SK-N-SH treated with all-trans-retinoic acid at 6 μM for 48 hours (cell line): Measurements from ENCODE around the gene MTHFS.

Experiments used
- ATAC-seq: fragments of 200-7000 bp; cut with Tn5 transposase; 3 replicates; pipeline ENCODE4 v1.9.1; 2020; ENCODE audit warnings: mild to moderate bottlenecking, moderate library complexity
- ARNTL ChIP-seq: fragments of 450-650 bp; formaldehyde crosslinking; IDR thresholded peaks from 2 replicates; pipeline ENCODE4 v1.5.0; 2020; ENCODE audit warnings: low read depth, mild to moderate bottlenecking, moderate library complexity, borderline replicate concordance
- BACH2 ChIP-seq: fragments of 250-450 bp; sonication (Bioruptor Pico); IDR thresholded peaks from 2 replicates; pipeline ENCODE4 v1.9.0; 2021; ENCODE audit warnings: mild to moderate bottlenecking, borderline replicate concordance
- CSDC2 ChIP-seq: fragments of 250-450 bp; sonication (Bioruptor Pico); IDR thresholded peaks from 2 replicates; pipeline ENCODE4 v1.5.0; 2020; ENCODE audit warnings: mild to moderate bottlenecking, moderate library complexity
- ESRRG ChIP-seq: fragments of 250-450 bp; sonication (Bioruptor Pico); IDR thresholded peaks from 2 replicates; pipeline ENCODE4 v1.6.1; 2021; ENCODE audit warnings: mild to moderate bottlenecking
- GLIS3 ChIP-seq: fragments of 250-450 bp; sonication (Bioruptor Pico); IDR thresholded peaks from 2 replicates; pipeline ENCODE4 v1.5.0; 2020; ENCODE audit warnings: mild to moderate bottlenecking, moderate library complexity
- ISL1 ChIP-seq: fragments of 250-450 bp; sonication (Bioruptor Pico); IDR thresholded peaks from 2 replicates; pipeline ENCODE4 v2.1.2; 2022; ENCODE audit warnings: mild to moderate bottlenecking, moderate library complexity
- OSR1 ChIP-seq: fragments of 250-450 bp; sonication (Bioruptor Pico); IDR thresholded peaks from 2 replicates; pipeline ENCODE4 v1.8.0; 2022; ENCODE audit warnings: moderate library complexity, mild to moderate bottlenecking, inconsistent platforms
- PPARA ChIP-seq: fragments of 250-450 bp; sonication (Bioruptor Pico); IDR thresholded peaks from 2 replicates; pipeline ENCODE4 v1.5.0; 2020; ENCODE audit warnings: mild to moderate bottlenecking, borderline replicate concordance
- RARB ChIP-seq: fragments of 250-450 bp; sonication (Bioruptor Pico); IDR thresholded peaks from 2 replicates; pipeline ENCODE4 v1.8.0; 2021; ENCODE audit warnings: mild to moderate bottlenecking, moderate library complexity
- SNAI2 ChIP-seq: fragments of 250-450 bp; sonication (Bioruptor Pico); IDR thresholded peaks from 2 replicates; pipeline ENCODE4 v1.5.0; 2020; ENCODE audit warnings: mild to moderate bottlenecking, moderate library complexity
- TCF4 ChIP-seq: fragments of 250-450 bp; sonication (Bioruptor Pico); IDR thresholded peaks from 2 replicates; pipeline ENCODE4 v1.8.0; 2021; ENCODE audit warnings: mild to moderate bottlenecking, moderate library complexity, borderline replicate concordance
- TOX ChIP-seq: fragments of 250-450 bp; sonication (Bioruptor Pico); IDR thresholded peaks from 2 replicates; pipeline ENCODE4 v1.8.0; 2021; ENCODE audit warnings: mild to moderate bottlenecking, moderate library complexity, borderline replicate concordance
- ZC3H10 ChIP-seq: fragments of 250-450 bp; sonication (Bioruptor Pico); IDR thresholded peaks from 2 replicates; pipeline ENCODE4 v1.5.1; 2021; ENCODE audit warnings: mild to moderate bottlenecking, moderate library complexity
- ZFP3 ChIP-seq: fragments of 250-450 bp; sonication (Bioruptor Pico); IDR thresholded peaks from 2 replicates; pipeline ENCODE4 v1.5.0; 2020; ENCODE audit warnings: mild to moderate bottlenecking, moderate library complexity
- ZFP30 ChIP-seq: fragments of 450-650 bp; formaldehyde crosslinking; IDR thresholded peaks from 2 replicates; pipeline ENCODE4 v1.5.0; 2022; ENCODE audit warnings: mild to moderate bottlenecking, moderate library complexity
- ZNF565 ChIP-seq: fragments of 450-650 bp; formaldehyde crosslinking; conservative IDR thresholded peaks from 2 replicates; pipeline ENCODE4 v1.5.0; 2020; ENCODE audit warnings: low read depth, mild to moderate bottlenecking, moderate library complexity
- ZNF70 ChIP-seq: fragments of 450-650 bp; formaldehyde crosslinking; IDR thresholded peaks from 2 replicates; pipeline ENCODE4 v1.5.0; 2020; ENCODE audit warnings: mild to moderate bottlenecking, moderate library complexity
- ZNF8 ChIP-seq: fragments of 450-650 bp; formaldehyde crosslinking; IDR thresholded peaks from 2 replicates; pipeline ENCODE4 v1.5.0; 2020; ENCODE audit warnings: mild to moderate bottlenecking, moderate library complexity
- TF ChIP-seq, protein P1 (sequence below): fragments of 250-450 bp; sonication (Bioruptor Pico); IDR thresholded peaks from 2 replicates; pipeline ENCODE4 v1.5.1; 2021; ENCODE audit warnings: mild to moderate bottlenecking, moderate library complexity
- TF ChIP-seq, protein P2 (sequence below): fragments of 250-450 bp; sonication (Bioruptor Pico); IDR thresholded peaks from 2 replicates; pipeline ENCODE4 v1.5.1; 2020; ENCODE audit warnings: low read depth, mild to moderate bottlenecking, moderate library complexity
- TF ChIP-seq, protein P3 (sequence below): fragments of 250-450 bp; sonication (Bioruptor Pico); IDR thresholded peaks from 2 replicates; pipeline ENCODE4 v1.5.0; 2020; ENCODE audit warnings: mild to moderate bottlenecking, moderate library complexity

MTHFS gene

DNA sequence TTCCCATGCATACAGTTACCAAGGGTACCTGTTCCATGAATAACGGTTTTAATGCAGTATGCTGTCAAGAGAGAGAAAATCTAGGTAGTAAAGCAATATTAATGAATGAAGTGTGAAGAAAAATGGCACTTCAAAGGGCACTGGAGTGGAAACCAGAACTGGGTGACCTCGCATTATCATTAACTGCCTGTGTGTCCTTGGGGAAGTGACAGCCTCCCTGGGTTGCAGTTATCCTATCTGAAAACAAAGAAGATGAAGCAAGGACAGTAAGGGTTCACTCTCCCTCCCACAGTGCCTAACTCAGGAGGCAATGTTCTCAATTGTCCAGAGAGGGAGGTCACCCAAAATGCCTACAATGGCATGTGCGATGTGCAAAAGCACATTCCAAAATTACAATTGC, 15.1 kb downstream of the MTHFS start (continued):
- TF ChIP-seq ZFP30: no peak
- TF ChIP-seq, protein P1, sequence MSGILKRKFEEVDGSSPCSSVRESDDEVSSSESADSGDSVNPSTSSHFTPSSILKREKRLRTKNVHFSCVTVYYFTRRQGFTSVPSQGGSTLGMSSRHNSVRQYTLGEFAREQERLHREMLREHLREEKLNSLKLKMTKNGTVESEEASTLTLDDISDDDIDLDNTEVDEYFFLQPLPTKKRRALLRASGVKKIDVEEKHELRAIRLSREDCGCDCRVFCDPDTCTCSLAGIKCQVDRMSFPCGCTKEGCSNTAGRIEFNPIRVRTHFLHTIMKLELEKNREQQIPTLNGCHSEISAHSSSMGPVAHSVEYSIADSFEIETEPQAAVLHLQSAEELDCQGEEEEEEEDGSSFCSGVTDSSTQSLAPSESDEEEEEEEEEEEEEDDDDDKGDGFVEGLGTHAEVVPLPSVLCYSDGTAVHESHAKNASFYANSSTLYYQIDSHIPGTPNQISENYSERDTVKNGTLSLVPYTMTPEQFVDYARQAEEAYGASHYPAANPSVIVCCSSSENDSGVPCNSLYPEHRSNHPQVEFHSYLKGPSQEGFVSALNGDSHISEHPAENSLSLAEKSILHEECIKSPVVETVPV (CRISPR knock-in tag): no peak

DNA sequence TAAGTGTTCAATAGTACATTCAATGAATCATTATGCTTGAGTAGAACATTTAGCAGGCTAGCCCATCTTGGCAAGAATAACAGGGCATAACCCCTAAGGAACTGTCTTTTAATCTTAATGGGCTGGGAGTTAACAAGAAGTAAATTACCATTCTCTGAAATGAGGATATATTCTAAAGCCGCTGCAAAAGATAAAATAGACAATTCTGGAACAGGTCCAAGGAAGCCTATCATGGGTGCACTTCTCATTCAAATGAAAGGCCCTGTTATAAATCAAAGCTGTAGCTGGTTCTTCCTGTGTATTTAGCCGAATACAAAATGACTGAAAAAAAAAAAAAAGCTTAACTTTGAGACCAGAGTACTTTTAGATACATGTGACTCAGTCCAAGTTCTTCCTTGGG, 15.6 kb downstream of the MTHFS start:
- TF ChIP-seq, protein P2, sequence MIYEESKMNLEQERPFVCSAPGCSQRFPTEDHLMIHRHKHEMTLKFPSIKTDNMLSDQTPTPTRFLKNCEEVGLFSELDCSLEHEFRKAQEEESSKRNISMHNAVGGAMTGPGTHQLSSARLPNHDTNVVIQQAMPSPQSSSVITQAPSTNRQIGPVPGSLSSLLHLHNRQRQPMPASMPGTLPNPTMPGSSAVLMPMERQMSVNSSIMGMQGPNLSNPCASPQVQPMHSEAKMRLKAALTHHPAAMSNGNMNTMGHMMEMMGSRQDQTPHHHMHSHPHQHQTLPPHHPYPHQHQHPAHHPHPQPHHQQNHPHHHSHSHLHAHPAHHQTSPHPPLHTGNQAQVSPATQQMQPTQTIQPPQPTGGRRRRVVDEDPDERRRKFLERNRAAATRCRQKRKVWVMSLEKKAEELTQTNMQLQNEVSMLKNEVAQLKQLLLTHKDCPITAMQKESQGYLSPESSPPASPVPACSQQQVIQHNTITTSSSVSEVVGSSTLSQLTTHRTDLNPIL (CRISPR knock-in tag): no peak
- TF ChIP-seq ZNF8 (CRISPR knock-in tag): no peak
- TF ChIP-seq TOX (CRISPR knock-in tag): no peak
- no peak for TF ChIP-seq ARNTL (CRISPR knock-in tag)
- TF ChIP-seq BACH2 (CRISPR knock-in tag): no peak
- TF ChIP-seq OSR1: no peak
- TF ChIP-seq, all 23 proteins: peak for 0
- ATAC-seq: no peak

DNA sequence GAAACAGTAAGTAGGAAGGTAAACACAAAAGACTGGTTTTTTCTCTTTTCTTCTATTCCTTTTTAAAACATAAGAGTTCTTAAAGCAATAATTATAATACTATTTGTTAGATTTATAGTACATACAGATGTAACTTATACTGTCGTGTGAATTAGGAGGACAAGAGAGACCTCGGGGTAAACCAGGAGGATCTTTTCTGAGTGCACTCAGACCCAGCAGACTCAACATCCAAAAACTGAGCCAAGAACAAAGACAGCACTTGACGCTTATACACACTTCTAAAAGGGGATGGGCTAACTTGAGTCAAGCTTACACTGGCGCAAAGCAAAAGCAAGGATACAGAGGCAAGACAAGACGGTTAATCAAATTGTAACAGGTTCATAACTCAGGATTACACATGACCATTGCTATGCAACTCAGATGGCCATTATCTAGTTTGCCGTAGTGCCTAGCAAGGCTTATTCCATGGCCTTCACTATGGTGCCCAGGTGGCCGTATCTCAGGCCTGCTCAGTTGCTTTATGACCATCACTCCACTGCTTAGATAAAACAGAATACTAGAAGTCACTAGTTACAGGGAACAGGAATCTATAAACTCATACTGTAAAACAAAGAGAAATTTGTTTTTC, 18.6 kb downstream of the MTHFS start:
- TF ChIP-seq ZFP30 (no peak), ISL1 (no peak), OSR1 (no peak), SNAI2 (no peak), ARNTL (CRISPR knock-in tag) (no peak), ZFP3 (no peak), RARB (CRISPR knock-in tag) (no peak), TOX (CRISPR knock-in tag) (no peak), TCF4 (CRISPR knock-in tag) (no peak), ZC3H10 (CRISPR knock-in tag) (no peak), BACH2 (CRISPR knock-in tag) (no peak), GLIS3 (CRISPR knock-in tag) (no peak), PPARA (CRISPR knock-in tag) (no peak)
- TF ChIP-seq, protein P3, sequence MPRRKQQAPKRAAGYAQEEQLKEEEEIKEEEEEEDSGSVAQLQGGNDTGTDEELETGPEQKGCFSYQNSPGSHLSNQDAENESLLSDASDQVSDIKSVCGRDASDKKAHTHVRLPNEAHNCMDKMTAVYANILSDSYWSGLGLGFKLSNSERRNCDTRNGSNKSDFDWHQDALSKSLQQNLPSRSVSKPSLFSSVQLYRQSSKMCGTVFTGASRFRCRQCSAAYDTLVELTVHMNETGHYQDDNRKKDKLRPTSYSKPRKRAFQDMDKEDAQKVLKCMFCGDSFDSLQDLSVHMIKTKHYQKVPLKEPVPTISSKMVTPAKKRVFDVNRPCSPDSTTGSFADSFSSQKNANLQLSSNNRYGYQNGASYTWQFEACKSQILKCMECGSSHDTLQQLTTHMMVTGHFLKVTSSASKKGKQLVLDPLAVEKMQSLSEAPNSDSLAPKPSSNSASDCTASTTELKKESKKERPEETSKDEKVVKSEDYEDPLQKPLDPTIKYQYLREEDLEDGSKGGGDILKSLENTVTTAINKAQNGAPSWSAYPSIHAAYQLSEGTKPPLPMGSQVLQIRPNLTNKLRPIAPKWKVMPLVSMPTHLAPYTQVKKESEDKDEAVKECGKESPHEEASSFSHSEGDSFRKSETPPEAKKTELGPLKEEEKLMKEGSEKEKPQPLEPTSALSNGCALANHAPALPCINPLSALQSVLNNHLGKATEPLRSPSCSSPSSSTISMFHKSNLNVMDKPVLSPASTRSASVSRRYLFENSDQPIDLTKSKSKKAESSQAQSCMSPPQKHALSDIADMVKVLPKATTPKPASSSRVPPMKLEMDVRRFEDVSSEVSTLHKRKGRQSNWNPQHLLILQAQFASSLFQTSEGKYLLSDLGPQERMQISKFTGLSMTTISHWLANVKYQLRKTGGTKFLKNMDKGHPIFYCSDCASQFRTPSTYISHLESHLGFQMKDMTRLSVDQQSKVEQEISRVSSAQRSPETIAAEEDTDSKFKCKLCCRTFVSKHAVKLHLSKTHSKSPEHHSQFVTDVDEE: no peak
- TF ChIP-seq, protein P1 (CRISPR knock-in tag): no peak
- ATAC-seq: no peak

DNA sequence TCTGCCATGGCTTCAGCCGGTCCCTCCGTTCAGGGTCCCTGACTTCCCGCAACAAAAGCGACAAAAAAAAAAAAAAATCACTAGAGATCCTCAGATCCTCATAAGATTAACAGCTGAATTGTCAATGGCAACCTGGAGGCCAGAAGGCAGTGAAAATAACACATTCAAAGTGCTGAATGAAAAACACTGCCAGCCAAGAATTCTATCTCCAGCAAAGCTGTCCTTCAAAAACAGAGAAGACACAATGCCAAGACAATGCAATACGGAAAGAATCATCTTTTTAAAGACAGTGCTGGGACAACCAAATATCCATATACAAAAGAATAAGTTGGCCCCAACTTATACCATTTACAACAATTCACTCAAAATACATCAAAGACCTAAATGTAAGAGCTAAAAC, 21.6 kb downstream of the MTHFS start:
- ATAC-seq: no peak
- TF ChIP-seq TCF4 (CRISPR knock-in tag): no peak
- TF ChIP-seq ZC3H10 (CRISPR knock-in tag): no peak
- TF ChIP-seq CSDC2 (CRISPR knock-in tag): no peak
- no peak for TF ChIP-seq PPARA (CRISPR knock-in tag)
- TF ChIP-seq ZNF565 (CRISPR knock-in tag): no peak
- no peak for TF ChIP-seq OSR1
- no peak for TF ChIP-seq BACH2 (CRISPR knock-in tag)
- TF ChIP-seq ZNF70 (CRISPR knock-in tag): no peak
- TF ChIP-seq ESRRG (CRISPR knock-in tag): no peak
- TF ChIP-seq ZFP3: no peak
